Medulla oblongata (tissue), 1 donor: ENCODE measurements around the gene C15orf61.
A peak's percentile ranks its signal among the peaks of the same experiment; 100 is the strongest.

Experiments used
- DNase-seq: peaks from one replicate; pipeline ENCODE4 v3.0.0-alpha.2; 2015; ENCODE audit errors: extremely low spot score

Gene C15orf61

DNA sequence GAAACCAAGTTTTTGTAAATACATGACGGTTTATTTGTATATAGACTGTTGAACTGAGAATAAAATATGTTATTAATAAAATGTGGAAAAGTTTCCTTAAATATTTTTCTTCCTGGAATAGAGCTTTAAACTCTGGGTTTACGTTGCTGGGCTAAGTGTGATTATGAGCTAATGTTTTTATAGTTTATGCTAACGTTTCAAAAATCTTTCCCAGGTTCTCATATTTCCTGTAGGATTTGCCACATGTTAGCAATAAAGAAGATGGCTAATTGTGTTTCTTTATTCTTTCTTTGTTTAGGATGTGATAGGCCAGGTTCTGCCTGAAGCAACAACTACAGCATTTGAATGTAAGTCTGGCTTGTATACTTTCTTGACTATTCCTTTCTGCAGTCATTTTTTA is 28.8 kb downstream of the C15orf61 start:
- no peak for DNase-seq

DNA sequence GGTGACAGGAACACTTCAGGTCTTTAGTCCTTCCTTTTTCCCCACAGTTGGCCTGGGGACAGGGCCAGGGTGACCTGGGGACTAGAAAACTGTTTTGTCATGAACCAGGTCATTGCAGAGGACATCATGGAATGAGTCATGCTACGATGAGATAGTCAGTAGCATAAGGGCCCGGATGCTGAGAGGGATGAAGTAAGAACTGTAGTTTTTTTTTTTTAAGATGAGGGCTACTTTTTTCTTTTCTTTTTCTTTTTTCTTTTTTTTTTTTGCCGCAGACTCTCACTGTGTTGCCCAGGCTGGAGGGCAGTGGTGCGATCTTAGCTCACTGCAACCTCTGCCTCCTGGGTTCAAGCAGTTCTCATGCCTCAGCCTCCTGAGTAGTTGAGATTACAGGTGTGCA is 29.6 kb downstream of the C15orf61 start:
- DNase-seq = no peak

DNA sequence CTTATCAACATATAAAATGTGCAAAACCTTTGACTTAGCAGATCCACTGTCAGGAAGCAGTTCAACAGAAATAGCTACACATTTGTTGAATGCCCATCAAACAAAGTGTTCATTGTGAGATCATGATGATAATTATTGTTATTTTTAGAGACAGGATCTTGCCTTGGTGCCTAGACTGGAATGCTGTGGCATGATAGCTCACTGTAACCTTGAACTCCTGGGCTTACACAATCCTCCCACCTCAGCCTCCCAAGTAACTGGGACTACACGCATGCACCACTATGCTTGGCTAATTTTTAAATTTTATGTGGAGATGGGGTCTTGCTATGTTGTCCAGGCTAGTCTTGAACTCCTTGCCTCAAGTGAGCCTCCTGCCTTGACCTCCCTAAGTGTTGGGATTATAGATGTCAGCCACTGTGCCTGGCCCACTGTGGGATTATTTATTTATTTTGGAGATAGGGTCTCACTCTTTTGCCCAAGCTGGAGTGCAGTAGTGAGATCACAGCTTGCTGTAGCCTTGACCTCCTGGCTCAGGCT is 30.3 kb downstream of the C15orf61 start:
- no peak for DNase-seq

DNA sequence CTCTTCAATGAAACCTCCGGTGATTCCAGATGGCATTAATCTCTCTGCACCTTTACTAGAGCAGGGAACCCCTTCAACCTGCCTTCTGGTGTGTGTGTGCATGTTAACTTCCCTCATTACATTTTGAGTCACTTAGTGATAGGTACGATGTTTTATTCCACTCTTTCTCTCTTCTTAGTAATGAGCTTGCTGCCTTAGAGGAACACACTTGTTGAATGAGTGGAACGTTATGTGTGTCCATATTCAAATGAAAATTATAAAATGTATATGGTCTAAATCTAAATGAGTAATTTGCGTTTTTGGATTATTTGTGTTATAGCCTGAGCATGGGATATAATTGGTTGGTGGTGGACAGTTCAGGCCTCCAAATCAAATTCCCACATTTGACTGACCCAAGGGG is 33.6 kb downstream of the C15orf61 start:
- no peak for DNase-seq

DNA sequence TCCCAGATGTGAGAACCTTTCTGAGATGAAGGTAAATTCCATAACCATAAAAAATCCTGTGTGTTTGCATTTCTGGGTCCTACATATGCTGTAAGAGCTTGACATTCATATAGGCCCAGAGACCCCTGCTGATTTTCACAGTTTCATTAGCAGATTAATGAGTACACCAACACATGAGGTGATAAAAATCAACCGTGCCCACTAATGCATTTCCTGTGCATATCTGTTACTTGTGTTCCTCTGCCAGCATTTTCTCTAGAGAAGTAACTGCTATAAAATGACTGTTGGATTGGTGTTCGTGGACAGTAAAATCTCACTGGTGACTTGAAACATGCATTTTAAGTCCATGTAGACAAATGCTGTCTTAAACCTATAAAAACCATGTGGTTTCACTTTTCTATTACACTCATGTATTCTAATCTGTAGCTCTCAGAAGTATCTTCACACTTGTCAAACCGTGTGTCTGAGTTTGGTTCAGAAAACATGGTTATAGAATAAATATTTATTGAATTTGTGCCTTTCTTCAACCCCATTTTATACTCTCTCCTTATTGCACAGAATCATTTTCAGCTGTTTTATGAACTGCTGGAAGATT is 36.1 kb downstream of the C15orf61 start:
- no peak for DNase-seq

DNA sequence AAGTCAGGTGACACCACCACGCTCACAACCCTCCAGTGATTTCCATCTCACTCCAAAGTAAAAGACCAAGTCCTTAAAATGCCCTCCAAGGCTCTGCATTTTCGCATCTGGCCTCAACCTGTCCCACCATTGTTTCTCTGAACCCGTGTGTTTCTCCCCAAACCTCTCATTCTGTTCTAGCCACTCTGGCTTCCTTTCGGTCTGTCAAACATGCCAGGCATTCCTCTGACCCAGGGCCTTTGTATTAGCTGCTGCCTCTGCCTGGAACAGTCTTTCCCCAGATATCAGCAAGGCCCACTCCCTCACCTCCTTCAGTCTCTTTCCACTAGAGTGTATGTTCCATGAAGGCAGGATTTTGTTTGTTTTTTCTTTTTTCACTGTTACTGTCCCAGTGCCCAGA is 37.6 kb downstream of the C15orf61 start:
- DNase-seq = no peak

DNA sequence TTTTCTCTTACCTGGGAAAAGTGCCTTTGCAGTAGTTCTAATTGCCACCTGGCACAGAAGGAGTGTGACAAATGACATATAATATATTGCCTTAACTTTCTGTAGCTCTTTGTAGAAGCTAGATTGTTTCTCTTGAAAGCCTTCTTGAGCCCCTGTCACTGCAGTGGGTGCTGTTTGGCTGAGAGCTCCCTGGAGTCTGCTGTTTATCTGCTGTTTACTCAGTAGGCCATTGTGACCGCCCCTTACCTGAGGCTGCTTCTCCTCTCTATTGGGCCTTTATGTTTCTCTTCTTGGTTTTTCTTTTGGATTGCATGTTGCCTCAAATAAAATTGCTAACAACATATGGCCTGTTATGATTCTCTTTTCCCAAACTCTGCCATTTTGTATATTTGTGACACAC is 38.2 kb downstream of the C15orf61 start:
- no peak for DNase-seq

DNA sequence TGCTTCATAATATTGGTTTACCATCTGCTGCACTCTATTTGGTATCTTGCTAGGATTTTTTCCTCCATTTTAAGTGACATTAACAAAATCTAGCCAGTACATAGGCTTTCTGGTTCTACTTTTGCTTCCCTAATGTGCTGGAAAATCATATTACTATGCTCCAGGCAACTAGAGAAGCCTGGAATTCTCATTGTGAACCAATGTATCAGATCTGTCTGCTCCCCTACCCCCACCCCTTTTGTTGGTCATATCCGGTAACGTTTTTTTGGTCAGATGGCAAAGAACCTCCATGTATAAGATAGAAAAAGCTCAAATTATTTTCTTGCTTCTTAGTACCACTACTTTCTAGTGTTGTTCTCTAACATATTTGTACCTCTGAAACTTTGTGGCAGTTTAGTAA is 38.6 kb downstream of the C15orf61 start:
- no peak for DNase-seq

DNA sequence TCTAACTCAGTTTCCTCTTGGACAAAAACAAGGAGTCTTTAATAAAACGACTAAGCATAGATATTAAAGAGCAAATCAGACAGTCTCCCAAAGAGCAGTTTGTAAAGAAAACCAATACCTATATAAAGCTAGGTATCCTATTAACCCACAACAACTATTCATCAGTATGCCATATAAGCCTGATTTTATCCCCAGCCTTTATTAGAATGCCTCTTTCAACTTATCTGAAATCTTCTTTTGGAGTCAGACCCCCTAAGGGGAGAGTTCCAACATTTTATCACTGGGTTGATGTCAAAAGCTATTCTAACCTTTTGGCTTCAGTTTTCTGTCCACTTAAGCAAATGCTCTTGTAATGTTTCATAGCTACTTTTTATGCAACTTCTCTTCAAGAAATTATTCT is 39.4 kb downstream of the C15orf61 start:
- DNase-seq = no peak

DNA sequence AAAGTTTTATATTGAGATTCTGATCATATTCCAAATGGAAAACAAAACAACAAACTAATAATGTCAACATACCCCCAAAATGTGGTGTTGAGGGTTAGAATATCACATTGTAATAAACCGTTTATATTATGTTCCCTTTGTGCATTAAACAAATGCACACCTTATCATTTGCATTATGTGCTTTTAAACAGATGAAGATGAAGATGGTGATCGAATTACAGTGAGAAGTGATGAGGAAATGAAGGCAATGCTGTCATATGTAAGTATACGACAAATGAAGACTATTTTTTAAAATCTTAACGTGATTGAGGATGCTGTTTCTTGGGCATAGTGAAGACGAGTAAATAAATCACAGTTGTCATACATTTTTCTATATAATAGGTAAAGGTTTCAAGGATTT is 42.2 kb downstream of the C15orf61 start:
- no peak for DNase-seq

DNA sequence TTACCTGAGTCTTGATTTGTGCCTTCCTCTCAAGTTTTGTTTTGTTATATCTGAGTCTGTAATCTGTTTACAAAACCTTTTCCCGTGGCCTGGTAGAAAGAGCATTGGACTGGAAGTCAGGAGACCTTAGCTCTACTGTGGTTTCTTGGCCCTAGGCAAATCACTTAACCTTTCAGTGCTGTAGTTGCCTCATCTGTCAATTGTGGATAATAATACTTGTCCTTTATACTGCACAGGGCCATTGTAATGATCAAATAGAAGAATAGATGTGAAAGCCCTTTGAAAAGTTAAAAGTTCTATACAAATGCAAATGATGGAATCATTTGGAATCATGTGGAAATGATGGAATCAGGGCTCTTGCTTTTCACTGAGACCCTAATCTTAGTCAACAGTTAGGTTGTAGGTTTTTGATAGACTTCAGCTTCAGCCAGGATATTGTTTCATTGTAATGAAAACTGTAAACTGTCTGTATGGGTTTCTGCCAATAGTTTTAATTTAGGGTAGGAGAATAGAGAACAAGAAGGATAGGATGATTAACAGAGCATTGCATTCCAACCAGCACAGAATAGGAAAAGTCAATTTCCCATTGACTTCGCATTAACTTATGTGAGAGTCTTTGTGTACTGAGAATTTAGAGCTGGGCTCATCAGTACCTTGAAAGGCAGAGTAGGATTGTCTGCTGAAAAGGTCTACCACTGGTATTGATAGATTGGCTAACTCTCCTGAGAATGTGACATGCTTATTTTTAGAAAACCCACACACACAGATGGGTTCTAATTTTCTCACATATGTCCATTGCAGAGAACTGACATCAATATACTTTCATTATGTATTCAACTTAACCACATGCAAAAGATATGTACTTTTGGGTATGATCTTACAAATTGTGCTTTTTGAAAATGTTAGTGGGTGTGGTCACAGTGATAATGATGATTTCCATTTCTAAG is 43.4 kb downstream of the C15orf61 start:
- no peak for DNase-seq

DNA sequence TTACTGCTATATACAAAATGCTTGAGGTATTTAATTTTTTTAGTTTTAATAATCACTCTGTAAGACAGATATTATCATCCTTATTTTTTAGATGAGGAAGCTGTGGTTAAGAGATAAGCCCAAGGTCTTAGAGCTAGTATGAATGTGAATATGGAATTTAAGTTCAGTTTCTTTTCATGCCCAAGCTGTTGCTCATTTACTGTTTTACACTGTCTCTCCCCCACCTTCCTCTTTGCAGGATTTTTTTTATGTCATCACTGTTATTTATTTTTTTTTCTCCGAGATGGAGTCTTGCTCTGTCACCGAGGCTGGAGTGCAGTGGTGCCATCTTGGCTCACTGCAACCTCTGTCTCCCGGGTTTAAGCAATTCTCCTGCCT is 44.0 kb downstream of the C15orf61 start:
- no peak for DNase-seq

DNA sequence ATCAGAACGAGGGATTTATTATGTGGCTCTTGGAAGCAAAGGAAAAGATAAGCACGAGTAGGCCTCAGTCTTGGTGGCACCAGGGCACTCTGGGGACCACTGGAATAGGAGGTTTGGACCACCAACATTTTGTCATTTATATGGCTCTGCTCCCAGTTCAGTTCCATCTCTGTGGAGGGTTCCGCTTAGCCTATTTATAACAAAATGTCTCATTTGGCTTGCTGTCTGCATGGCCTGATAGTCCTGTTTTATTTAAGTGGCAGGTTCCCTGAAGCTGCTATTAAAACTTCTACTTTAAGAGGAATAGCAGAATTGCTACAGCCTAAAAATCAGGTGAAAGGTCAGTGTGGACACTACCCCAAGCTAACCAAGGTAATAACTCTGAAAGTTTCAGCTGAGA is 48.7 kb downstream of the C15orf61 start:
- DNase-seq = no peak

DNA sequence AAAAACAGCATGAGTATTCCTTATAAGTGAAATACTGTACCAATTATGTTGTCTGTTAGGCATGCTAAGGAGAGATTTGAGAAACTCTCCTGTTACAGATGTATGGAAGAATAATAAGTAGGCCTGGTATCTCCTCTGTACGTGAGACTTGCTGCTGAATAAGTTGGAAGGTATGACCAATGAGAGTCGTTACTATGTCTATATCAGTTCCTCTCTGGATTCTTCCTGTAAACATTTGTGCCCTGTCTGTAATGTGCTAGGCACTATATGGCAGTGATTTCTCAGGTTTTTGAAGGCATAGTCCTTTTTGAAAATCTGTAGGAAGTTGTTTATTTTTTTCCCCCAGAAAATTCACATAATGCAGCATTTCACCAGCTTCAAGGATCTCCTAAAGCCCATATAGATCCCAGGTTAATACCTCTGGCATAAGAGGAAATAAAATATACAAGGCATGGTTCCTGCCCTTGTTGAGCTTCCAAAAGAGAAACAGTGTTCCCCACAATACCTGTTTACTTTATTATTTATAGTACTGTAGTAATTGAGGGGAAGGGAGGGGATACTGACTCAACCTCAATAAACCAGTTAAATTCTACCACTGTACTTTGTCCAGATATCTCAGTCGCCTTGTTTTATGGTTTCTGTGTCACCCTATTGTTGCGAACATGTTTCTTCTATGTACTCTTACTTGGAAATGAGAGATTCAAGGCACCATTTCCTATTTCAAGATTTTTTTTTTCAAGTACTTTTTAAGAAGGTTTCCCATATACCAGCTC is 50.1 kb downstream of the C15orf61 start:
- DNase-seq = no peak

DNA sequence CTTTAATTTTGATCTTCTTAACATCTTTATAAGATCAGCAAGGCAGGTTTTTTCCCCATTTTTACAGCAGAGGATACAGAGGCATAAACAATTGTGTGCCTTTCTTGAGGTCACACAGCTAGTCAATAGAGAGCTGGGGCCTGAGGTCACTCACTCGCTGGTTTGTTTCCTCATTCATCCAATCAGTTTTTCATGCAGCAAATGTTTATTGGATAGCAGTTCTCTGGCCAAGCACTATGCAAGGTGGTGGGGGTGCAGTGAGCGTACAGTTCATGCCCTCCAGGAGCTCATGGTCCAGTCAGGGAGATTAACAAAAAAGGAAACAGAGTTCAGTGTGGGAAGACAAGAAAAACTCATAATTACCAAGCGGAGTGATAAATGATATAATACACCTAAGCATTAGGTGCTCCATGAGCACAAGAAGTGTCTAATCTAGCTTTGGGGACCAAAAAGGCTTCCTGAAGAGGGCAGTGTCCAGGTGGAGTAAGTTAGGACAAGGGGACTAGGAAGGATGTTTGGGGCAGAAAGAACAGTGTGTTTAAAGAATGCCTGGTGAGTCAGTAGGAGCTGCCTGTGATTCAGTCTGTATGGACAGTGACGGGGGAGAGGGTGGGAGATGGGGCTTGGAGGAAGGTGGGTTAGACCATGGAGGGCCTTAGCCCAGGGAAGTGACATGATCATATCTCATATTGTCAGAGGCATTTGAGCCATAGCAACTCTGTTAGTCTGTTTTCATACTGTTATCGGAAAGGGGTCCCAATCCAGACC is 50.9 kb downstream of the C15orf61 start:
- no peak for DNase-seq

DNA sequence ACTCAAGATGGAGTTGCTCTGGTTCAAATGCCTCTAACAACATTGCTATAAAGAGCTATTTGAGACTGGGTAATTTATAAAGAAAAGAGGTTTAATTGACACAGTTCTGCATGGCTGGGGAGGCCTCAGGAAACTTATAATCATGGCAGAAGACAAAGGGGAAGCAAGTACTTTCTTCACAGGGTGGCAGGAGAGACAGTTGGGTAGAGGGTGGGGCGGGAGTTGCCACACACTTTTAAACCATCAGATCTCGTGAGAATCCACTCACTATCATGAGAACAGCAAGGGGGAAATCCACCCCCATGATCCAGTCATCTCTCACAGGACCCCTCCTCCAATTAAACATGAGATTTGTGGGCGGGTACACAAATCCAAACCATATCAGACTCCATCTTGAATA is 52.3 kb downstream of the C15orf61 start:
- no peak for DNase-seq

DNA sequence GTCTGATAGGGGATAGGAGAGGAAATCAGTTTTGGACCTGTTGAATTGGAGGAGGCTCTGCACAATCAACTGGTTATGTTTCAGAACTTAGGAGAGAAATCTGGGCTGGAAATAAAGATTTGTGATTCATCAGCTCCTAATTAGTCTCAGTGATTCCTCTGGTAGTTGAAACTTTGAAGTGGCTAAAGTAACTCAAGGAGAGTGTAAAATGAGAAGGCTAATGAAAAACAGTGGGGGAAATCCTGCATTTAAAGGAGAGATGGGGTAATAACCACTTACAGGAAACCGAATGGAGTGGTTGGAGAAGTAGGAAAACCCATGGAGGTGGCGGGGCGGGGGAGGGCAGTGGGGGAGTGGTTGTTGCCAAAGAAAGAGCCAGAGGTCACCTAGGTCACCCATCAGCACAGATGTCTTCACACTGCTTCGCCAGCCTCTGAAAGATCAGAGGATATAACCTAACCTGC is 54.1 kb downstream of the C15orf61 start:
- DNase-seq = no peak

DNA sequence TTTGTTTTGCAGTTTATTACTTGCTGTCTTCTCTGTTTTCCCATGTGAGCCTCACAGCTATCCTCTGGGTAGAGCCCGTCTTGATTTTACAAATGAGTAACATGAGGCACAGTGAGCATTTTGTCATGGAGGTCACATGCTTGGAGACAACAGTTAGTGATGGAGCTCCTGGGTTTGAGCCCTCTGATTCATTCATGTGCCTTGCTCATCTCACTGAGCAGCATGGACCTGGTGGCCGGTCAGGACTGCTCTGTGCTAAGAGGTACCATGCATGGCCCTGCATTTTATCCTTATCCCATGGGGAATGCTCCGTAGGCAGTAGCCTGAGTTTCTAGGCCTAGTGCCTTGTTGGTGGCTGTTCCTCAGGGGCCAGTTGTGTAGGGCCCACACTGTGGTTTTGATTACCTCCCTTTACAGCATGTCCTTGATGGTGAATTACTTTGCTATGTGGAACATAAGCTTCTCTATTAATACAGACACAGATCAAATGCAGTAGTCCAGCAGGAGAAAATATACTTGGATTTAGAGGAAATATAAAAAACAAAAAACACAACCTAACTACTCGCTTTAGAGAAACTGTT is 57.2 kb downstream of the C15orf61 start:
- peak; percentile 6 for DNase-seq

DNA sequence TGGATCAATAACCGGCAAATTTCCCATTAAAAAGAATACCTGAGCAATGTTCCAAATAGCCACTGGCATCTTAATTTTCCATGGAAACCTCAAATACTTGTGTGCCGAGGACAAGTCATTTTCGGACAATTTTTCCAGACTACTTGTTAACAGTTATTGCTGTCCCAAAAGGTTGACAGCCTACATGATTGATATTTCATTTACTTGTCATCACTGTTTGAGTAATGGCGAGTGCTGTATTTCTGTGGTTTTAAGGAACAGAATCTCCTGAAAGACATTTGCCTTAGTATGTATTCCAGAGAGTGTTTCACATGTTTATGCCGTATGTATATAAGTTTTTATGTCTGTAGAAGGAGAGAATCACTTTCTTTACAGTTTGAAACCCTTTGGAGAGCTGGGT is 58.2 kb downstream of the C15orf61 start:
- DNase-seq = no peak
